ENCODE results near the gene IRX4.

DNA sequence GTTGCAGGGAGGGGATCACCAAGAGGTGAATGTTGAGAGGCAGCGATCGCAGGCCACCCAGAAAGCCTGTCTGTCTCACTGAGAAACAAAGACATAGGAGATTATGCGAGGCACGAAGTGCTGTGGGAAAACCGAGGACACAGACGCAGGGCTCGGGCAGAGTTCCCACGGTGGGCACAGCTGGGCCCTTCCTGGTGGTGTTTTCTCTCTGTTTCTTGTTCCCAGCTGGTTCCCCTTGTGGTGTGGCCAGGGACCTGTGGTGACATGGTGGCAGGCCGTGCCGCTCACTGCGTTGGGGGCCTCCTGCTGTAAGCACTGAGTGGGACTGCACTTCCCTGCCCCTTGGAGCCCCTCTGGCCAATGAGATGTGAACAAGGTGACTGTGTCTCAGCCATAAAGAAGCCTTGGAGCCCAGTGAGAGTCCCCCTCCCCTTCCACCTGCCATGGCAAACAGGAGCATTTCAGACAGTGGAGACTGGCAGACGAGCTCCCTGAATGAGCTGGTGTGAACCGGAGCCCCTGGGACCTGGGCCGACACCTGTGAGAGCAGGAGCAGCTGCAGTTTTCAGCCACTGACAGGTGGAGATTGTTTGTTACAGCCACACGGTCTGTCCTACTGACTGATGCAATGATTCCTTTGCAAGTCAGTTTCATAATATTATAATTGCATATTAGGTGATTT lies 13.2 kb upstream of the IRX4 start:
- TF ChIP-seq EZH2 (IDR thresholded peaks at IDR 0.05; ENCODE audit: borderline replicate concordance, low read depth, low read length, severe bottlenecking) (no peak), GATA2 (IDR thresholded peaks at IDR 0.05; ENCODE audit: insufficient read depth, insufficient read length, low read depth, low read length) (no peak), MAX (IDR thresholded peaks at IDR 0.05; ENCODE audit: insufficient read depth, insufficient read length) (no peak), JUN (IDR thresholded peaks at IDR 0.05; ENCODE audit: borderline replicate concordance, insufficient read depth, insufficient read length, low read depth) (no peak), POLR2AphosphoS5 (IDR thresholded peaks at IDR 0.05; ENCODE audit: insufficient read depth, low read depth, low read length) (no peak), POLR2A (IDR thresholded peaks at IDR 0.05; ENCODE audit: low read depth, low read length) (no peak), FOS (IDR thresholded peaks at IDR 0.05; ENCODE audit: borderline replicate concordance, insufficient read depth, low read length) (no peak)
- TF ChIP-seq, protein P1, sequence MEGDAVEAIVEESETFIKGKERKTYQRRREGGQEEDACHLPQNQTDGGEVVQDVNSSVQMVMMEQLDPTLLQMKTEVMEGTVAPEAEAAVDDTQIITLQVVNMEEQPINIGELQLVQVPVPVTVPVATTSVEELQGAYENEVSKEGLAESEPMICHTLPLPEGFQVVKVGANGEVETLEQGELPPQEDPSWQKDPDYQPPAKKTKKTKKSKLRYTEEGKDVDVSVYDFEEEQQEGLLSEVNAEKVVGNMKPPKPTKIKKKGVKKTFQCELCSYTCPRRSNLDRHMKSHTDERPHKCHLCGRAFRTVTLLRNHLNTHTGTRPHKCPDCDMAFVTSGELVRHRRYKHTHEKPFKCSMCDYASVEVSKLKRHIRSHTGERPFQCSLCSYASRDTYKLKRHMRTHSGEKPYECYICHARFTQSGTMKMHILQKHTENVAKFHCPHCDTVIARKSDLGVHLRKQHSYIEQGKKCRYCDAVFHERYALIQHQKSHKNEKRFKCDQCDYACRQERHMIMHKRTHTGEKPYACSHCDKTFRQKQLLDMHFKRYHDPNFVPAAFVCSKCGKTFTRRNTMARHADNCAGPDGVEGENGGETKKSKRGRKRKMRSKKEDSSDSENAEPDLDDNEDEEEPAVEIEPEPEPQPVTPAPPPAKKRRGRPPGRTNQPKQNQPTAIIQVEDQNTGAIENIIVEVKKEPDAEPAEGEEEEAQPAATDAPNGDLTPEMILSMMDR (IDR thresholded peaks at IDR 0.05; ENCODE audit: extremely low read depth in 1 of 2, insufficient read depth in 1 of 2, low read depth in 1 of 2, low read length in 2 of 2) = no peak
